Cardiac muscle cell (in vitro differentiated cells and primary cell): ENCODE data around the gene PLPP1. TPM values are rescaled to one million over a fixed set of nuclear protein-coding genes. Genes with fewer than 3 reads are reported as not detected.
A peak's percentile ranks its signal among the peaks of the same experiment; 100 is the strongest.

Source experiments
- DNase-seq, 2 donors: peaks; one replicate each; pipeline versions ENCODE4 v3.0.0 to v3.0.0-alpha.2; 2010 to 2017; ENCODE audit warnings: low read depth in 1 of 2, low spot score in 1 of 2
- H3K27ac ChIP-seq: fragments of 200-600 bp; sonication (generic); 2 replicates; pipeline ENCODE4 v1.5.1; 2016
- H3K27me3 ChIP-seq: fragments of 200-600 bp; sonication (generic); 2 replicates; pipeline ENCODE4 v1.6.0; 2016; ENCODE audit warnings: control low read depth
- H3K36me3 ChIP-seq: fragments of 200-600 bp; sonication (generic); 2 replicates; pipeline ENCODE4 v1.5.1; 2016; ENCODE audit warnings: control low read depth
- H3K4me1 ChIP-seq: fragments of 200-600 bp; sonication (generic); 2 replicates; pipeline ENCODE4 v1.8.1; 2017; ENCODE audit warnings: low read depth, mild to moderate bottlenecking, mixed run types
- H3K4me3 ChIP-seq: fragments of 200-600 bp; sonication (generic); 2 replicates; pipeline ENCODE4 v1.5.1; 2016; ENCODE audit warnings: mild to moderate bottlenecking
- H3K9me3 ChIP-seq: fragments of 200-600 bp; sonication (generic); 2 replicates; pipeline ENCODE4 v1.5.1; 2017; ENCODE audit warnings: low read depth, mild to moderate bottlenecking, control low read depth
- CTCF ChIP-seq: IDR thresholded peaks from 2 replicates; pipeline ENCODE4 v1.5.1; 2012; ENCODE audit warnings: low read depth, mild to moderate bottlenecking, low read length
- polyA plus RNA-seq: library from polyadenylated mRNA; unstranded; fragments of >200 nt; fragmentation: Nextera tagmentation; extraction: Ambion mirVana; gene quantifications from 2 replicates; pipeline ENCODE4 v1.2.1, GENCODE V29; 2016
- total RNA-seq: library from RNA; depleted of rRNA; stranded (reverse); fragments of >200 nt; gene quantifications from 2 replicates; pipeline ENCODE4 v1.2.3, GENCODE V29; 2016

The PLPP1 gene
- total and polyA plus RNA-seq, 2 experiments from 2014 or later, result 37.5 to 68.4 TPM

- no peak overlapping the region for H3K27ac ChIP-seq
Observed at GRCh38 chr5:55570570-55570969, 35.8 kb upstream of the PLPP1 start.

GRCh38 chr5:55570026-55570425, 35.3 kb upstream of the PLPP1 start:
- no peak overlapping the region for H3K27ac ChIP-seq
- H3K4me1 ChIP-seq, result peaks cover 4% of the 10 kb centered on the region
- no peaks in the 10 kb centered on the region for H3K27me3 ChIP-seq
- TF ChIP-seq CTCF, result no peak
- H3K4me3 ChIP-seq, result no peak overlapping the region
- peak in 1 of 2 donors; percentile 43 for DNase-seq
- no peaks in the 10 kb centered on the region for H3K9me3 ChIP-seq
- no peaks in the 10 kb centered on the region for H3K36me3 ChIP-seq

More at GRCh38 chr5:55570570-55570969, 35.8 kb upstream of the PLPP1 start:
- H3K4me3 ChIP-seq, result no peak overlapping the region
- H3K9me3 ChIP-seq, result no peaks in the 10 kb centered on the region
- H3K4me1 ChIP-seq, result peaks cover 4% of the 10 kb centered on the region
- TF ChIP-seq CTCF, result no peak
- no peaks in the 10 kb centered on the region for H3K27me3 ChIP-seq
- no peaks in the 10 kb centered on the region for H3K36me3 ChIP-seq
- no peak for DNase-seq

GRCh38 chr5:55569513-55569865, 34.7 kb upstream of the PLPP1 start:
- Histone ChIP-seq H3K27me3 (no peaks in the 10 kb centered on the region), H3K27ac (no peak overlapping the region), H3K9me3 (no peaks in the 10 kb centered on the region)

GRCh38 chr5:55568654-55569512, 34.1 kb upstream of the PLPP1 start:
- TF ChIP-seq CTCF, result no peak
- no peak overlapping the region for H3K27ac ChIP-seq

More at GRCh38 chr5:55569513-55569865, 34.7 kb upstream of the PLPP1 start:
- DNase-seq, result no peak
- TF ChIP-seq CTCF, result no peak
- H3K36me3 ChIP-seq, result no peaks in the 10 kb centered on the region
- no peak overlapping the region for H3K4me3 ChIP-seq
- H3K4me1 ChIP-seq, result peaks cover 4% of the 10 kb centered on the region

GRCh38 chr5:55564721-55565120, 30.0 kb upstream of the PLPP1 start:
- Histone ChIP-seq H3K9me3 (no peaks in the 10 kb centered on the region), H3K27ac (no peak overlapping the region), H3K27me3 (no peaks in the 10 kb centered on the region), H3K4me1 (no peaks in the 10 kb centered on the region), H3K36me3 (no peaks in the 10 kb centered on the region), H3K4me3 (no peak overlapping the region)
- TF ChIP-seq CTCF, result no peak
- no peak for DNase-seq

More at GRCh38 chr5:55568654-55569512, 34.1 kb upstream of the PLPP1 start:
- H3K4me1 ChIP-seq, result peaks cover 4% of the 10 kb centered on the region
- H3K27me3 ChIP-seq, result no peaks in the 10 kb centered on the region
- H3K9me3 ChIP-seq, result no peaks in the 10 kb centered on the region
- no peak overlapping the region for H3K4me3 ChIP-seq
- no peaks in the 10 kb centered on the region for H3K36me3 ChIP-seq
- no peak for DNase-seq
